HL-60/S4 treated with retinoic acid at 250 ng/mL for 4 days and 3 days (cell line): ENCODE results near the gene PAMR1.
"Not testable (repeated sequence)": the region's sequence is repeated elsewhere in the genome, so short reads cannot be mapped to it uniquely, and the experiment has no call there.

ENCODE experiments used
- in situ Hi-C: fragments of 300-500 bp; cut with MboI; formaldehyde crosslinking; loops from 2 replicates; pipeline ENCODE4 v1.7.0; 2022; ENCODE audit warnings: low sequenced_read_pairs

PAMR1 gene

GRCh38 chr11:35546317-35546716 is 20.9 kb upstream of the PAMR1 start:
- in situ Hi-C loops, result no loop called here

- in situ Hi-C loops, result no loop called here
These were observed 20.1 kb upstream of the PAMR1 start for GRCh38 chr11:35545391-35546003.

- in situ Hi-C loops, result no loop called here
These were observed 18.1 kb upstream of the PAMR1 start for GRCh38 chr11:35543481-35543880.

- in situ Hi-C loops, result no loop called here
These were observed 16.4 kb upstream of the PAMR1 start for GRCh38 chr11:35541621-35542375.

- in situ Hi-C loops, result no loop called here
These were observed 15.1 kb upstream of the PAMR1 start for GRCh38 chr11:35540526-35540925.

GRCh38 chr11:35539781-35540281 is 14.4 kb upstream of the PAMR1 start:
- in situ Hi-C loops, result no loop called here

- in situ Hi-C loops, result no loop called here
These were observed 13.8 kb upstream of the PAMR1 start for GRCh38 chr11:35539256-35539655.

- in situ Hi-C loops, result no loop called here
These were observed 11.1 kb upstream of the PAMR1 start for GRCh38 chr11:35536470-35536869.

GRCh38 chr11:35531246-35531645 is 5.8 kb upstream of the PAMR1 start:
- in situ Hi-C loops, result no loop called here

- in situ Hi-C loops, result no loop called here
These were observed 4.6 kb upstream of the PAMR1 start for GRCh38 chr11:35529971-35530495.

- in situ Hi-C loops, result no loop called here
These were observed 965 bp upstream of the PAMR1 start for GRCh38 chr11:35526370-35526792.

GRCh38 chr11:35524780-35525179 is 636 bp downstream of the PAMR1 start:
- in situ Hi-C loops, result no loop called here

- in situ Hi-C loops, result no loop called here
These were observed 1.6 kb downstream of the PAMR1 start for GRCh38 chr11:35523861-35524260.

GRCh38 chr11:35523331-35523768 is 2.1 kb downstream of the PAMR1 start:
- in situ Hi-C loops, result no loop called here

- in situ Hi-C loops, result not testable (repeated sequence)
These were observed 3.3 kb downstream of the PAMR1 start for GRCh38 chr11:35522091-35522490.

GRCh38 chr11:35520376-35520775 is 5.0 kb downstream of the PAMR1 start:
- in situ Hi-C loops, result no loop called here

GRCh38 chr11:35518766-35519165 is 6.7 kb downstream of the PAMR1 start:
- in situ Hi-C loops, result no loop called here

- in situ Hi-C loops, result no loop called here
These were observed 7.9 kb downstream of the PAMR1 start for GRCh38 chr11:35517481-35517880.

GRCh38 chr11:35516403-35516802 is 9.0 kb downstream of the PAMR1 start:
- in situ Hi-C loops, result no loop called here

- in situ Hi-C loops, result no loop called here
These were observed 10.2 kb downstream of the PAMR1 start for GRCh38 chr11:35515224-35515623.

- in situ Hi-C loops, result no loop called here
These were observed 10.9 kb downstream of the PAMR1 start for GRCh38 chr11:35514481-35514880.

GRCh38 chr11:35511666-35512065 is 13.8 kb downstream of the PAMR1 start:
- in situ Hi-C loops, result no loop called here
